Peyer's patch (tissue), 4 donors: Measurements from ENCODE around the gene NCMAP.

Source experiments
- POLR2A ChIP-seq, 2 donors: fragments of 450-650 bp; IDR thresholded peaks; one replicate each; pipeline ENCODE4 v1.5.1; 2017; ENCODE audit warnings: antibody characterized with exemption in 2 of 2, mild to moderate bottlenecking in 2 of 2, moderate library complexity in 2 of 2
- TF ChIP-seq, protein P1 (sequence below), 6 experiments: fragments of 450-650 bp in 4 of 6; fragments of 200-600 bp in 2 of 6; sonication (generic) in 1 of 6; IDR thresholded peaks; one replicate each; pipeline ENCODE4 v1.5.1; 2017 to 2019; ENCODE audit warnings: antibody characterized with exemption in 6 of 6, mild to moderate bottlenecking in 3 of 6, moderate library complexity in 1 of 6

- TF ChIP-seq, protein P1, sequence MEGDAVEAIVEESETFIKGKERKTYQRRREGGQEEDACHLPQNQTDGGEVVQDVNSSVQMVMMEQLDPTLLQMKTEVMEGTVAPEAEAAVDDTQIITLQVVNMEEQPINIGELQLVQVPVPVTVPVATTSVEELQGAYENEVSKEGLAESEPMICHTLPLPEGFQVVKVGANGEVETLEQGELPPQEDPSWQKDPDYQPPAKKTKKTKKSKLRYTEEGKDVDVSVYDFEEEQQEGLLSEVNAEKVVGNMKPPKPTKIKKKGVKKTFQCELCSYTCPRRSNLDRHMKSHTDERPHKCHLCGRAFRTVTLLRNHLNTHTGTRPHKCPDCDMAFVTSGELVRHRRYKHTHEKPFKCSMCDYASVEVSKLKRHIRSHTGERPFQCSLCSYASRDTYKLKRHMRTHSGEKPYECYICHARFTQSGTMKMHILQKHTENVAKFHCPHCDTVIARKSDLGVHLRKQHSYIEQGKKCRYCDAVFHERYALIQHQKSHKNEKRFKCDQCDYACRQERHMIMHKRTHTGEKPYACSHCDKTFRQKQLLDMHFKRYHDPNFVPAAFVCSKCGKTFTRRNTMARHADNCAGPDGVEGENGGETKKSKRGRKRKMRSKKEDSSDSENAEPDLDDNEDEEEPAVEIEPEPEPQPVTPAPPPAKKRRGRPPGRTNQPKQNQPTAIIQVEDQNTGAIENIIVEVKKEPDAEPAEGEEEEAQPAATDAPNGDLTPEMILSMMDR (IDR thresholded peaks at IDR 0.05): no peak
- TF ChIP-seq POLR2A (IDR thresholded peaks at IDR 0.05): no peak
Measured at GRCh38 chr1:24558902-24559791, 3.3 kb downstream of the NCMAP start.
